Left lung (tissue), 10 donors: Measurements from ENCODE around the gene WWC1. TPM values are rescaled to one million over a fixed set of nuclear protein-coding genes. Genes with fewer than 3 reads are reported as not detected.

ENCODE experiments used
- ATAC-seq: fragments of 200-7000 bp; cut with Tn5 transposase; one replicate; pipeline ENCODE4 v1.9.1; 2020; ENCODE audit warnings: moderate library complexity
- DNase-seq, 4 donors: peaks; one replicate each; pipeline ENCODE4 v3.0.0-alpha.2; 2013 to 2020
- H3K27ac ChIP-seq, 2 donors: fragments of 200-600 bp; sonication (generic) in 1 of 2; one replicate each; pipeline versions ENCODE4 v1.5.0 to v1.8.0; 2020 to 2021
- H3K27me3 ChIP-seq, 2 donors: fragments of 200-600 bp; sonication (generic) in 1 of 2; one replicate each; pipeline versions ENCODE4 v1.5.0 to v1.8.0; 2020 to 2021
- H3K36me3 ChIP-seq, 2 donors: fragments of 200-600 bp; sonication (generic) in 1 of 2; one replicate each; pipeline versions ENCODE4 v1.5.0 to v1.8.0; 2020 to 2021
- H3K4me1 ChIP-seq, 2 donors: fragments of 200-600 bp; one replicate each; pipeline ENCODE4 v1.8.0; 2021
- H3K4me3 ChIP-seq, 2 donors: fragments of 200-600 bp; sonication (generic) in 1 of 2; one replicate each; pipeline versions ENCODE4 v1.5.0 to v1.8.0; 2020 to 2021; ENCODE audit warnings: mild to moderate bottlenecking in 1 of 2
- H3K9me3 ChIP-seq, 2 donors: fragments of 200-600 bp; sonication (generic) in 1 of 2; one replicate each; pipeline versions ENCODE4 v1.5.0 to v1.8.0; 2020 to 2021
- CTCF ChIP-seq, 2 donors: fragments of 200-600 bp; sonication (generic) in 1 of 2; IDR thresholded peaks; one replicate each; pipeline versions ENCODE4 v1.5.0 to v1.8.0; 2021; ENCODE audit warnings: antibody characterized with exemption in 2 of 2
- intact Hi-C, 2 donors: fragments of 100-400 bp; cut with DNase I; formaldehyde crosslinking; loops; one replicate each; pipeline versions ENCODE4 v1.11.2 to v1.14.2; 2022
- polyA plus RNA-seq, 6 donors: library from polyadenylated mRNA; unstranded; fragments of 120-200 nt; gene quantifications; one replicate each; pipeline ENCODE4 v1.2.1, GENCODE V29; 2013; ENCODE audit not compliant: insufficient read length in 6 of 6
- total RNA-seq, 2 donors: library from RNA; stranded (reverse); fragmentation: NEBNext Ultra II Directional; extraction: Animal tissue kit (Norgen Biotek cat#: 25700); gene quantifications; one replicate each; pipeline ENCODE4 v1.2.1, GENCODE V29; 2021
- donor health status: DM: no; HTN: yes; CAD: no.
- donor health status: DM: no; HTN: no; CAD: no.

WWC1 gene
- total and polyA plus RNA-seq, 8 donors = 59.6 to 128 (median 86.1) TPM

GRCh38 chr5:168327019-168327421 lies 35.6 kb downstream of the WWC1 start:
- Histone ChIP-seq H3K36me3 (no peaks in the 10 kb centered on the region), H3K27me3 (no peaks in the 10 kb centered on the region), H3K4me1 (peaks cover 0 to 19% of the 10 kb centered on the region in 2 donors), H3K27ac (no peak overlapping the region), H3K9me3 (no peaks in the 10 kb centered on the region), H3K4me3 (no peak overlapping the region)
- DNase-seq = no peak
- no peak for TF ChIP-seq CTCF (IDR thresholded peaks at IDR 0.05)
- intact Hi-C loops = no loop called here
- ATAC-seq = no peak

- ATAC-seq (no peak), DNase-seq (no peak)
- Histone ChIP-seq H3K9me3 (no peaks in the 10 kb centered on the region), H3K4me1 (peaks cover 0 to 19% of the 10 kb centered on the region in 2 donors), H3K4me3 (no peak overlapping the region), H3K27me3 (no peaks in the 10 kb centered on the region), H3K36me3 (no peaks in the 10 kb centered on the region), H3K27ac (no peak overlapping the region)
- intact Hi-C loops = no loop called here
- no peak for TF ChIP-seq CTCF (IDR thresholded peaks at IDR 0.05)
These were observed 36.0 kb downstream of the WWC1 start for GRCh38 chr5:168327451-168327850.

DNA sequence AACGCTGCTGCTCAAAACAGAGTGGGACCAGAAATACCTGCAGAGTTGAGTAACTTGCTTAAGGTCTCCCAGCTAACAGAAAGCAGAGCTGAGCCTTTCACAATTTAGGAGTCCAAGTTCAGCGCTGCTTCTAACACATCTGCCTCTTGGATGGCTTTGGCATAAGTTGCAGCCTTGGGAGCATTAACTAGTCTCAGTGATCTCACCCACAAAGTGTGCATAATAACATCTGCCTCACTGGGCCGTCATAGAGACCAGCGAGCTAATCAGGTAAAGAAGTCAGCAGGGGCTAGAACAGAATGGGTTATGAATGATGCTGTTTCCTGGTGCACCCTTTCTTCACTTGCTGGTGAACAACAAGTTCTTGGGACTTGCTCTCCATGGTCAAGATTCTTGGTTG lies 36.5 kb downstream of the WWC1 start:
- H3K36me3 ChIP-seq = no peaks in the 10 kb centered on the region
- intact Hi-C loops = no loop called here
- ATAC-seq = no peak
- H3K4me1 ChIP-seq = peaks cover 0 to 19% of the 10 kb centered on the region in 2 donors
- no peak for TF ChIP-seq CTCF (IDR thresholded peaks at IDR 0.05)
- no peak for DNase-seq
- H3K9me3 ChIP-seq = no peaks in the 10 kb centered on the region
- H3K27me3 ChIP-seq = no peaks in the 10 kb centered on the region
- peak overlapping the region in 1 of 2 donors; percentile 64 for H3K27ac ChIP-seq
- no peak overlapping the region for H3K4me3 ChIP-seq

DNA sequence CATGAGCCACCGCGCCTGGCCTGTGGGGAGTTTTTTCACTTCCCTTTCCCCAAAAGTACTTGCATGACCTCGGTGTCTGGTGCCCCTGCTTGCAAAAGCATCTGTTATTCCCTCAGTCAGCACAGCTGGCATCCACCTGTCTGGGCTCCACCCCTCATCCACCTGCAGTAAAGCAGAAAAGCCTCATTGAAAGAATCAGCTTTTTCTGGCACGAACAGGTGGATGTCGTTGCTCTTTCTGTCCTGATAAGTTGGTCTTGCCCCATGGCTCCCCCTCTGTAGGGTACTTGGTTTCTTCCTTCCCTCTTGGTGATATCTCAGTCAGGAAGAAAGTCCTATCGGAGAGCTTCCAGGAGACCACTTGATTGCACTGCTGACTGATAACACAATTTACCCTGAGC lies 37.4 kb downstream of the WWC1 start:
- TF ChIP-seq CTCF (IDR thresholded peaks at IDR 0.05) = no peak
- DNase-seq (peak in 1 of 4 donors; percentile 70), ATAC-seq (peak; percentile 77)
- no peaks in the 10 kb centered on the region for H3K9me3 ChIP-seq
- intact Hi-C loops = no loop called here
- no peak overlapping the region for H3K4me3 ChIP-seq
- H3K36me3 ChIP-seq = no peaks in the 10 kb centered on the region
- peak overlapping the region; percentile 48 to 64 for H3K27ac ChIP-seq
- peaks cover 0 to 19% of the 10 kb centered on the region in 2 donors for H3K4me1 ChIP-seq
- no peaks in the 10 kb centered on the region for H3K27me3 ChIP-seq

DNA sequence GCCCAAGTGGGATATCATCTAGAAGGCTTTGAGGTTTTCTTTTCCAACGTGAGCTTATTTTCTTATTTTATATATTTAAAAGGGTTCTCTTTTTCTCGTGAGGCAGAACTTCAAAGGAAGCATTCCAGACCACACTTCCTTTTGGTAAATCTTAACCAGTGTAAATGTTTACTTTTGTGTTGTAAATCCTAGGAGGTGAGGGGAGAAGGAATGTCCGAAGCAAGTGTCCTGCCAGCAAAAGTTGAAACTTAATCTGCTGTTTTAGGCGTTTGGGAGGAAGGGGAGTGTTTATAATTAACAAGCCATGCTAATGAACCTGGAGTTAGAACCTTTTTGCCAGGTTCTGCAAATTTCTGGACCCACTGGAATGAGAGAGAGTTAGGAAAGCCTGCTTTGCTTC lies 37.9 kb downstream of the WWC1 start:
- Histone ChIP-seq H3K4me3 (no peak overlapping the region), H3K36me3 (no peaks in the 10 kb centered on the region), H3K27ac (peak overlapping the region; percentile 48 to 64), H3K27me3 (no peaks in the 10 kb centered on the region), H3K4me1 (peaks cover 0 to 19% of the 10 kb centered on the region in 2 donors), H3K9me3 (no peaks in the 10 kb centered on the region)
- DNase-seq = no peak
- TF ChIP-seq CTCF (IDR thresholded peaks at IDR 0.05) = no peak
- ATAC-seq = peak; percentile 66
- intact Hi-C loops = no loop called here
